ENCODE results near the gene RARRES1.

The RARRES1 gene

GRCh38 chr3:158733656-158734055 is 1.4 kb upstream of the RARRES1 start:
- TF ChIP-seq ZBTB7A (IDR thresholded peaks at IDR 0.05; ENCODE audit: low read depth) (no peak), USF1 (IDR thresholded peaks at IDR 0.05) (no peak)

- no peak for TF ChIP-seq EGR1 (IDR thresholded peaks at IDR 0.05)
- no peak for TF ChIP-seq TCF12 (IDR thresholded peaks at IDR 0.05; ENCODE audit: low read depth)
- TF ChIP-seq EP300 (IDR thresholded peaks at IDR 0.05; ENCODE audit: borderline replicate concordance): no peak
- TF ChIP-seq CEBPB (IDR thresholded peaks at IDR 0.05): no peak
These were observed 571 bp upstream of the RARRES1 start for GRCh38 chr3:158732856-158733200.

- TF ChIP-seq EP300 (IDR thresholded peaks at IDR 0.05; ENCODE audit: borderline replicate concordance) (no peak), TEAD4 (IDR thresholded peaks at IDR 0.05) (no peak), YY1 (IDR thresholded peaks at IDR 0.05; ENCODE audit: low read depth) (no peak), FOXM1 (IDR thresholded peaks at IDR 0.05; ENCODE audit: borderline replicate concordance, low read depth) (no peak), CEBPB (IDR thresholded peaks at IDR 0.05) (no peak), MAX (IDR thresholded peaks at IDR 0.05) (no peak), RAD21 (IDR thresholded peaks at IDR 0.05; ENCODE audit: low read depth) (no peak)
These were observed 771 bp downstream of the RARRES1 start for GRCh38 chr3:158731486-158731885.

GRCh38 chr3:158728851-158729250 is 3.4 kb downstream of the RARRES1 start:
- TF ChIP-seq FOXM1 (IDR thresholded peaks at IDR 0.05; ENCODE audit: borderline replicate concordance, low read depth) (no peak), TEAD4 (IDR thresholded peaks at IDR 0.05) (no peak), RAD21 (IDR thresholded peaks at IDR 0.05; ENCODE audit: low read depth) (no peak), EGR1 (IDR thresholded peaks at IDR 0.05) (no peak), MAX (IDR thresholded peaks at IDR 0.05) (no peak), TAF1 (IDR thresholded peaks at IDR 0.05; ENCODE audit: low read depth) (no peak), TCF12 (IDR thresholded peaks at IDR 0.05; ENCODE audit: low read depth) (no peak), EP300 (IDR thresholded peaks at IDR 0.05; ENCODE audit: borderline replicate concordance) (no peak), CEBPB (IDR thresholded peaks at IDR 0.05) (no peak), CREB1 (IDR thresholded peaks at IDR 0.05; ENCODE audit: low read depth) (no peak), NFIC (IDR thresholded peaks at IDR 0.05) (no peak), USF1 (IDR thresholded peaks at IDR 0.05) (no peak), REST (IDR thresholded peaks at IDR 0.05; ENCODE audit: low read depth) (no peak), YY1 (IDR thresholded peaks at IDR 0.05; ENCODE audit: low read depth) (no peak), ZBTB7A (IDR thresholded peaks at IDR 0.05; ENCODE audit: low read depth) (no peak)

GRCh38 chr3:158728061-158728377 is 4.2 kb downstream of the RARRES1 start:
- TF ChIP-seq EP300 (IDR thresholded peaks at IDR 0.05; ENCODE audit: borderline replicate concordance) (no peak), CEBPB (IDR thresholded peaks at IDR 0.05) (peak; percentile 62), CREB1 (IDR thresholded peaks at IDR 0.05; ENCODE audit: low read depth) (no peak)

GRCh38 chr3:158727206-158728060 is 4.8 kb downstream of the RARRES1 start:
- peak; percentile 62 for TF ChIP-seq RAD21 (IDR thresholded peaks at IDR 0.05; ENCODE audit: low read depth)
- TF ChIP-seq MAX (IDR thresholded peaks at IDR 0.05): no peak

GRCh38 chr3:158725348-158726011 is 6.8 kb downstream of the RARRES1 start:
- no peak for TF ChIP-seq NFIC (IDR thresholded peaks at IDR 0.05)
- no peak for TF ChIP-seq EGR1 (IDR thresholded peaks at IDR 0.05)
- TF ChIP-seq ZBTB7A (IDR thresholded peaks at IDR 0.05; ENCODE audit: low read depth): no peak
- TF ChIP-seq TEAD4 (IDR thresholded peaks at IDR 0.05): no peak
- no peak for TF ChIP-seq REST (IDR thresholded peaks at IDR 0.05; ENCODE audit: low read depth)
- no peak for TF ChIP-seq MAX (IDR thresholded peaks at IDR 0.05)
- no peak for TF ChIP-seq CEBPB (IDR thresholded peaks at IDR 0.05)
- TF ChIP-seq RAD21 (IDR thresholded peaks at IDR 0.05; ENCODE audit: low read depth): no peak
- no peak for TF ChIP-seq FOXM1 (IDR thresholded peaks at IDR 0.05; ENCODE audit: borderline replicate concordance, low read depth)
- no peak for TF ChIP-seq EP300 (IDR thresholded peaks at IDR 0.05; ENCODE audit: borderline replicate concordance)
- no peak for TF ChIP-seq YY1 (IDR thresholded peaks at IDR 0.05; ENCODE audit: low read depth)
- TF ChIP-seq CREB1 (IDR thresholded peaks at IDR 0.05; ENCODE audit: low read depth): no peak

Data from Ishikawa (cell line).